Medulla oblongata (tissue), 1 donor: Measurements from ENCODE around the gene IGFALS.

Experiments used
- DNase-seq: peaks from one replicate; pipeline ENCODE4 v3.0.0-alpha.2; 2015; ENCODE audit errors: extremely low spot score

The IGFALS gene

DNA sequence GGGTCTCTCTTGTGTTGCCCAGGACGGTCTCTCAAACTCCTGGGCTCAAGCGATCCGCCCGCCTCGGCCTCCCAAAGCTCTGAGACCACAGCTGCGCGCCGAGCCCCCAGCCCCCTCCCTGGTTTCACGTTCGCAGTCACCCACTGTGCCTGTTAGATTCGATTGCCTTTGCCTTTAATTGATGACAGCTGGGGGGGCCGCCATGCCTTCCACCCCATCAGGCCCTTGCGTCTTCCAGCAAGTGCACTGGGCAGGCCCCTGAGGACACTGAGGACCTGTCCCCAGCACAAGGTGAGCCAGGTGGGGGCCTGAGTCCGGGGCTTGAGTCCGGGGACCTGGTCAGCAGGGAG, 3.3 kb downstream of the IGFALS start:
- no peak for DNase-seq

GRCh38 chr16:1789643-1790045, 3.9 kb downstream of the IGFALS start:
- DNase-seq: no peak

DNA sequence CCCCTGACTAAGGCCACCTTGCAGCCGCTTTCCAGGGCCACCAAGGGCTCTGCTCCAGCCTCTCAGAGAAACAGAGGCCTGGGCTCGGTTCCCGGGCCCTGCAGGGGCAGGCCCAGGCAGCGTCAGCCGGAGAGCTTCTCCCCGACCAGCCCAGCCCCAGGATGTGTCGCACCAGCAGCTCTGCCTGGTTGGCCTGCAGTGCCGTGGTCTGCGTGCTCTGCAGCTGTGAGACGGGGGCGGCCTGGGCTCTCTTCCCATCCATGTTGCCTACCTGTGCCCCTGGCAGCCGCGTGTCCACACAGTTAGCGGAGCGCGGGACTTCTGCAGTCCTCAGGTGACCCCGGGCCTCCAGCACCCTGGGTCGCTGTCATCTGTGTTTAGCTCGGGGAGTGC, 4.8 kb downstream of the IGFALS start:
- no peak for DNase-seq

DNA sequence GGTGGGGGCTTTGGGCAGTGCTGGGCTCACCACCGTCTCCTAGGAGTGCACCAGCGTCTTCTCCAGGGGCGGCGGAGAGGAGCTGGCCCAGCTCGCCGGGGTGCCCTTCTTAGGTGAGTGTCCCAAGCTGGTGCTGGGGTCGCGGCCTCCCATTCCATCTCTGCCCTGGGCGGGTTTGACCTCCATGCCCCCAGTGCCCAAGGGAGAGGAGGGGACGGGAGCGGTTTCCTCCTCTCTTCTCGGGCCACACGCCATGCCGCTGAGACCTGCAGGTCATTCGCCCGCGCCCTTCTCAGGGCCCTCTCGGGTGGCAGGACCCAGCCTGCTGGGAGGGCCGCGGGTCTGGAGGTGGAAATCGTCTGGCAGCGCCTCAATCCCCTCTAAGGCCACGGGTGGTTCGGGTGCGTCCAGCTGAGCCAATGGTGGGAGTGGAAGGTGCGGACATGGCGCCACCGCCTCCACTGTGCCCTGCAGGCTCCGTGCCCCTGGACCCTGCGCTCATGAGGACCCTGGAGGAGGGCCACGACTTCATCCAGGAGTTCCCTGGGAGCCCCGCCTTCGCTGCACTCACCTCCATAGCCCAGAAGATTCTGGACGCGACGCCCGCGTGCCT, 5.3 kb downstream of the IGFALS start:
- no peak for DNase-seq

- DNase-seq: no peak
Measured at GRCh38 chr16:1787322-1788094, 6.0 kb downstream of the IGFALS start.

DNA sequence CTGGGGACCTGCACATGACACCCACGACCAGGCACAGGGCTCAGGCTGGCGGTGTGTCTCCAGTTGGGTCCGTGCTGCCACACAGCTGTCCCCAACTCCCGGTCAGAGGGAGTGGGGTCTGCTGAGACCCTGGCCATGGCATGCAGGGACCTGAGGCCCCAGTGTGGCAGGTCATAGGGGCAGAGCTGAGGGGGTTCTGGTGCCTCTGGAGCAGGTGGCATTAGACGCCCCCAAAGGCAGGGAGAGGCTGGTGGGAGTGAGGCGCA, 6.5 kb downstream of the IGFALS start:
- no peak for DNase-seq

DNA sequence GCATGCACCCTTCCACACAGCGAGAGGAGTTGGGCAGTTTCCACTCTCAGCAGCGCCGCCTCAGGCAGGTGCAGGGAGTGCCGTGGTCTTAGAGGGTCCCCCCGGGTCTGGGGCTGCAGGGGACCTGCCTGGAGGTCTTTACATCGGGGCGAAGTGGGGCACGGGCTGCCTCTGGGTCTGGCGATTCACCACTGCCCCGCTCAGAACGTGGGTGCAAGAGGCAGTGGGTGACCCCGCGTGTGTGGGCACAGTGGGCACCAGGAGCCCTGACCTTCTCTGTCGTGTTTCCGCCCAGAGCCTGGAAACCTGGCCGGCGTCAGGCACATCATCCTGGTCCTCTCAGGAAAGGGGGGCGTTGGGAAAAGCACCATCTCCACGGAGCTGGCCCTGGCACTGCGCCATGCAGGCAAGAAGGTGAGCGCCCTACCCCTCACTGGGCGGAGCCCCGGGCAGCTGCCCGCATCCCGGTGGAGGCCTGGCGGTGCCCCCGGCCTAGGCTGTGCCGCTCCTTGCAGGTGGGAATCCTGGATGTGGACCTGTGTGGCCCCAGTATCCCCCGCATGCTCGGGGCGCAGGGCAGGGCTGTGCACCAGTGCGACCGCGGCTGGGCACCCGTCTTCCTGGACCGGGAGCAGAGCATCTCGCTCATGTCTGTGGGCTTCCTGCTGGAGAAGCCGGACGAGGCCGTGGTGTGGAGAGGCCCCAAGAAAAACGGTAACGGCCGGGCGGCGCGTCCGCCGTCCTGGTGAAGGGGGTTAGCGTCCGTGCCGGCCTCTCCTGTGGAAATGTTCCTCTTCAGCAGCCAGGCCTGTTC, 7.1 kb downstream of the IGFALS start:
- DNase-seq: no peak

DNA sequence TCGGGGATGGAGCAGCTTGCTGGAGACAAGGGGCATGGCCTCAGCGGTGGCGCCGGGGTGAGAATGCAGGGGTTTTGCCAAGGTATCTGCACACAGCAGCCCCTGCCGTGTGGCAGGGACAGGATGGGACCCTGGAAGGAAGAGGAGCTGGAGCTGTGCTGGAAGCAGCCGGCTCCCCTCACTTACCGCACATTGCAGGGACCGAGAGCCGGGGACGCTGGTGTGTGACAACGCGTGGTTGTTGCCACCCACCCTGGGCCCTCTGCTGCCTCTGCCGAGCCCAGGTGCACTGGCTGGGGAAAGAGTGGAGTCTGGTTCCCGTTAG, 7.7 kb downstream of the IGFALS start:
- DNase-seq: no peak

GRCh38 chr16:1784977-1785845, 8.3 kb downstream of the IGFALS start:
- DNase-seq: no peak

- DNase-seq: peak; percentile 100
Measured at GRCh38 chr16:1782408-1783264, 10.9 kb downstream of the IGFALS start, which contains the start of the genes NUBP2 and SPSB3. Gene NUBP2 (plus strand): TSS chr16:1782960. CDS start chr16:1783021, 61 bp downstream. Gene SPSB3 (minus strand): TSS chr16:1782571. CDS start chr16:1781483, 1,088 bp downstream.

DNA sequence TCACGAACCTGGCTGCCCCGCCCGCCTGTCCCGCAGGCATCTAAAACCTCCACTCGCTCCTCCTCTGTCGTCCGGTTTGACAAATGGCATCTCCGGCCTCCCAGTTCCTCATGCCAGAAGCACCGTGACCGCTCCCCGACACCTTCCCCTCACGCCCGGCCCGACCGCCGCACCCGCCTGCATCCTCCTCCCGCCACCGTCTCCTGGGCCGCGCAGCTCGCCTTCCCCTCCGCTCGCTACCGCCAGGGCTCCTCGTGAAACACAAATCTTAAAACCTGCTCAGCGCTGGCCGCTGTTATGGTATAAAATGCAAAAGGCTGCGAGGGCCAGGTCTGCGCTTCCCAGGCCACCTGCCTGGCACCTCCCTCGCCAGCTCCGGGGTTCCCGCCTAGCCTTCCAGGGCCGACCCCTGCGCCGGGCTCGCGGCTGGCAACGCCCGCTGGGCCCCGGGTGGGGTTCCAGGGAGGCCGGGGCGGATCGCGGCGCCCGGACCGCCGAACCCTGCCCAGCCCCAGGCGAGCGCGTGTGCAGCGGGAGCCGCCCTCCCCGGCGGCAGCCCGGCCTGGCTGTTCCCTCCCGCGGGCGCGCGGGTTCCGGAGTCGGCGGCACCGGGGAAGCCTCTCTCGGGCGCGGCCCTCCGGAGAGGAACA, 11.6 kb downstream of the IGFALS start:
- no peak for DNase-seq

- DNase-seq: no peak
Measured at GRCh38 chr16:1781254-1781653, 12.3 kb downstream of the IGFALS start.

GRCh38 chr16:1780677-1781072, 12.8 kb downstream of the IGFALS start:
- DNase-seq: no peak

- DNase-seq: no peak
Measured at GRCh38 chr16:1779741-1780676, 13.5 kb downstream of the IGFALS start.

DNA sequence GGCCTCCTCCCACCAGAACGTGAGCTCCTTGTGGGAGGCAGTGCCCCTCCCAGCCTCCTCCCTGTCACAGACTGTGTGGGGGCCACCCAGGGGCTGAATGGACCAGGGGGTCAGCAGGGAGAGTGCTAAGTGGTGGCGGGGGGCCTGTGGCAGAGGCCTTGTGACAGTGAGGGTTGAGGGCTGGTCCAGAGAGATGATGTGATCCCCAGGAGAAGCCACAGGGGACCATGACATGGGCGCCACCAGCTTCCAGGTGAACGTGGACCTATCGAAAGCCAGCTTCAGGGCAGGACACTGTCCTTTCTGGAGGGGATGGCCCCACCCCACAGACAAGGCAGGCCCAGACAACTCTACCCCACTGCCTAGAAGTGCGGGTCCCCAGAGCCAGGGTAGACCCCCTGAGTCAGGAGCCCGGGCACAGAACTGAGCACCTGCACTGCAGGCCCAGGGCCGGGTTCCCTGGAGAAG, 14.2 kb downstream of the IGFALS start:
- no peak for DNase-seq

DNA sequence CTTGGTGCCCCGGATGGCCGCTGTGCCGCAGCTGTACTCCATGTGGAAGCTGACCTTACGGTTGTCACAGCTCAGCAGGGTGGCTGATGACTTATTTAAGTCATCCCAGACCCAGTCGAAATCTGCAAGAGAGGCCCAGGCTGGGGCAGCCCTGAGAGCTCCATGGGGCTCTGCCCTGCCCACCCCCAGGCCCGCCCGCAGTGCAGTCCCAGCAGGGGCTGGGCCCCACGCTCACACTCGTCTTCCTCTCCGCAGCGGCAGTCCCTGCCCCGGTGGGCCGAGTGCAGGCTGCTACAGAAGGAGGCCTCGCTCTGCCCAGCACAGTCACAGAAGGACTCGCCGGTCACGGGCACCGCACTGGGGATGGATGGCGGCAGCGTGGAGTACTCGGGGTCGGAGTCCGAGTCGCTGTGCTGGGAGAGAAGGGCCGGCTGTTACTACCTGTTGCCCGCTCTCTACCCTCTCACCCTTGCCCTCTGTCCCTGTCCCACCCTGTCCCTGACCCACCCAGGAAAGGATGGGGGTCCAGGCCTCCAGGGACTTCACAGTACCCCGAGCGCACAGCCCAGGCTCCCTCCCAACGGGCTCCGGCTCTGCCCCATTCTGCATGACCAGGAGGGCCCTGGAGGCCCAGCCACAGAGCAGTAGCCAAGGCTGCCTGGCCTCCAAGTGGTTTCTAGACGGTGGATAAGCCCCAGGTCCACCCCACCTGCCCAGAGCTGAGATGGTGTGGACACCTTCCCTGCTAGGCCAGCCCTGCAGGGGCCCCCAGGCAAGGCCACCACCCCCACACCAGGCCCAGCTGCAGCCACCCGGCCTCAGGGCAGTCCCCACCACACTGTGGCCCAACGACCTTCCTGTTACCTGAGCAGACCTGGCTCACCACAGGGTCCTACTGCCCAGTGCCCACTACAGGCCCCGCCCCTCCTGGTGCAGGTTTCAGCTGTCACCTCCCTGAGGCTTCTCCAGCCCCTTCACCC, 15.0 kb downstream of the IGFALS start:
- DNase-seq: no peak

DNA sequence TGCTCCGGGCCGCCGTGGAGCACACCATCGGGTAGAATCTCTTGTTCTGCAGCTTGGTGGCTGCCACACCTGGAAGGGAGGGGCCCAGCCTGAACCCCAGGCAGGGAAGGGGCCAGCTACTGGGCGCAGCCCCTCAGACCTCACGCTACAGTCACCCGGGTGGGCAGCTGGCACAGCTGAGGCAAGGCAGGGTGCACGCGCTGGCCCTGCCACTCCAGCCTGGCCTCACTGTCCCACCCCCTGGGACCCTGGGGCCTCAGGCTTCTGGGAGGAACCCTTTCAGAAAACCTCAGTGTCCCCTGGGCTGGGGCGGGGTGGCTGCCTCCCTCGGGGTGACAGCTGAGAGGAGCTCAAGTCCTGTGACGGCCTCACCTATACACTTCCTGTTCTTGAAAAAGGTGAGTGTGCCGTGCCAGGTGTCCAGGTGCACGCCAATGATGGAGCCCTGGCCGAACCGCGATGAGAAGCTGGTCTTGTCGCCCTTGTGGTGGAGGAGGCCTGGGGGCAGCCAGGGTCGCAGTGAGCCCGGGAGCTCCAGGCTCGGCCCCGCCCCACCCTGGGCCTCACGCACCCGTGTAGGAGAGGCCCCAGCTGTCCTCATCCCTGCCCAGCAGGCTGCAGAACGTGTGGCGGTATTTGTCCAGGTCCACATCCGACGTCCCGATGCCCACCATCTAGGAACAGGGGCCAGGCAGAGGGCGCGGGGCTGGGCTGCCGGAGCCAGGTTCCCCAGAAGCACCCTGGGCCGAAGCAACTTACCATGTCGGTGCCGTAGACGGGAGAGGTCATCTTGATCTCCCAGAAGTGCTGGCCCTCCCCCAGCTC, 15.9 kb downstream of the IGFALS start:
- DNase-seq: no peak
